Ecto neural progenitor cell (in vitro differentiated cells): ENCODE data around the gene SEMA3G.

Experiments
- DNase-seq: peaks from one replicate; pipeline ENCODE4 v3.0.0-alpha.2; 2018; ENCODE audit warnings: low spot score

SEMA3G gene

DNA sequence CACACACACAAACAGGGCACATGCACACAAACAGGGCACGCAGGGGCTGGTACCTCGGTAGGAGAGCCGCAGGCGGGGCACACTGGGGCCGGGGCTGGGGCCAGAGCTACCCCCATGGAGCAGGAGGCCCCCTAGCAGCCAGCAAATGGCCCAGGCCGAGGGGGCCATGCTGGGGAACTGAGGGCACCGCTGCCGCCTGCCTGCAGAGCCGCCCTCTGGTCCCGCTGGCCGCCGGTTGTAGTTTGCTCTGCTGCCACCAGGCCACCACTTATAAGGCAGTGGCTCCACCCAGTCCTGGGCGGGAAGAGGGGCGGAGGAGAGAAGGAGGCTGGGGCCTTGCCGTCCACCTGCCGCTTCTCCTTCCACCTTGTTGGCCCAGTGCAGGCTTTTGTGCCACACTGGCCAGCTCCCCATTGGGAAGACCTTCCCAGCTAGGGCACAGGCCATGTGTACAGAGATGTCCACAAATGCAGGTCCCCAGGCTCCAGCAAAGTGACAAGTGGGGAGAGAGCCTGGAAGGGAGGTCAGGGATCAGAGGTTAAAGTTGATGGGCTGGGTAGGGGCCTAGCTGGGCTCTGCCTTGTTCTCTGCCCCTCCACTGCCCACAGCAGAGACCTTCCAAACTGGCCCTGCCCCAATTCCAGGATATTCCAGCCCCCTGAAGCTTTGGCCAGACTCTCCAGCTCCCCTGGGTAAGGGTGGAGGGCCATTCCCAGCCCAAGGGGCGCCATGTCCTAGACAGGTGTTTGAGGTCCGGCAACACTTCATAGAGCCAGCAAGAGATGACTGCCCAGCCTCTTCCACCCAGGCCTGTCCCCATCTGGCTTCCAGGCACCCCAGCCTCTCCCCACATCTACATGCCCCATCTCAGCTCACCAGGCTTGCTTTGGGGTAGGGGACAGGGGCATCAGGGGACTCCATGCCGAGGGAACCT lies at the start of gene SEMA3G:
Gene SEMA3G (minus strand): TSS at position 244 of the 934 bp plus-strand sequence. CDS start 76 bp downstream, at position 168.
- peak; percentile 87 for DNase-seq

DNA sequence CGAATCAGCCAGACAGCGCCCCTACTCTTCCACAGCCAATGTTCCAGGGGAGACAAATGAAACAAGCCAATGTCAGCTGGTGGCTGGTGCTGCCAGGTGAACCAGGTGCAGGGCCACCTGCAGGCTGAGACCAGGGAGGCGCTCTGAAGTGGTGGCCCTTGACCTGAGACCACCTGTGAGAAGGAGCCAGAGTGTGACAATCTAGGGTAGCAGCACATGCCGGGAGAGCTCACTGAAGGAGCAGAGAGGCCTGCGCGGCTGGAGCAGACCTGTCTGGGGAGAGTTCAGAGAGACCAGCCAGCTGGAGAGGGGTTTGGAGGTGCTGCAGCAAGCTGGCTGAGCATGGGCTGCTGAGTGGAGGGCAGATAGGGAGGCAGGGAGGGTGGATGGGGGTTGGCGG lies 49.5 kb upstream of the SEMA3G start:
- no peak for DNase-seq

DNA sequence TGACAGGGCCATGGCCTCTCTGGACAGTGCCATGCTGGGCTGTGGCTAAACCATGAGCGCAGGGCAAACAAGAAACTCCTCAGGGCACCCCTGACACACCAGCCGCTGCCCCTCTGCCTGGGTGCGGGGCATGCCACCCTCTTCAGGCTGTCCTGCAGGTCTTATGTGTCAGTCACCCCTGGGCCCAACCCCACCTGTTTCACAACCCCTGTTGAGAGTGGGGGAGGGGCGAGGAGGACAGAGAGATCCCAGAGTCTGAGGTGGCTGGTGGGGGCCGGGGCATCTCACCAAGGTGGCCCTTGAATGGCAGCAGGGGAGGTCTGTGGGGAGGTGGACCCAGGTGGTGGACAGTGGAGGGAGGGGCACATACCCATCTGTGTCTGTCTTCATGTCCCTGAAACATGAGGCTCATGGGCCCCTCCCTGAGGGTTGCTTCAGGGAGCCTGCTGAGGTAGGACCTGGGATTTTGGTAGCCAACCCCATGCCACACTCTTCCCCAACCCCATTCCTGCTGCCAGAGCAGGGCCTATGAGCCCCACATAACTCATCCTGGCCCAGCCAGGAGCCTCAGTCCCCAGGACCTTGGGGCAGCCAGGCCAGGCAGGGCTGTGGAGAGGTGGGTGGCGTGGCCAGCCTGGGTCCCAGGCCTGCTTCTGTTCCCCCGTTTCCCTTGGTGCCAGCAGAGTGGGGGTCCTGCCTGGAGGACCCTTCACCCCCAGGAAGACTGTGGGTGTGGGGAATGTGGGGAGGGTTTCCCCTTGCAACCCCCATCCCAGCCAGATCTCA lies 48.5 kb upstream of the SEMA3G start:
- no peak for DNase-seq

DNA sequence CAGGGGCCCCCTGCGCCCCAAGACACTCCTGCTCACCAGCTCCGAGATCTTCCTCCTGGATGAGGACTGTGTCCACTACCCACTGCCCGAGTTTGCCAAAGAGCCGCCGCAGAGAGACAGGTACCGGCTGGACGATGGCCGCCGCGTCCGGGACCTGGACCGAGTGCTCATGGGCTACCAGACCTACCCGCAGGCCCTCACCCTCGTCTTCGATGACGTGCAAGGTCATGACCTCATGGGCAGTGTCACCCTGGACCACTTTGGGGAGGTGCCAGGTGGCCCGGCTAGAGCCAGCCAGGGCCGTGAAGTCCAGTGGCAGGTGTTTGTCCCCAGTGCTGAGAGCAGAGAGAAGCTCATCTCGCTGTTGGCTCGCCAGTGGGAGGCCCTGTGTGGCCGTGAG lies 47.2 kb upstream of the SEMA3G start:
- DNase-seq, result no peak

DNA sequence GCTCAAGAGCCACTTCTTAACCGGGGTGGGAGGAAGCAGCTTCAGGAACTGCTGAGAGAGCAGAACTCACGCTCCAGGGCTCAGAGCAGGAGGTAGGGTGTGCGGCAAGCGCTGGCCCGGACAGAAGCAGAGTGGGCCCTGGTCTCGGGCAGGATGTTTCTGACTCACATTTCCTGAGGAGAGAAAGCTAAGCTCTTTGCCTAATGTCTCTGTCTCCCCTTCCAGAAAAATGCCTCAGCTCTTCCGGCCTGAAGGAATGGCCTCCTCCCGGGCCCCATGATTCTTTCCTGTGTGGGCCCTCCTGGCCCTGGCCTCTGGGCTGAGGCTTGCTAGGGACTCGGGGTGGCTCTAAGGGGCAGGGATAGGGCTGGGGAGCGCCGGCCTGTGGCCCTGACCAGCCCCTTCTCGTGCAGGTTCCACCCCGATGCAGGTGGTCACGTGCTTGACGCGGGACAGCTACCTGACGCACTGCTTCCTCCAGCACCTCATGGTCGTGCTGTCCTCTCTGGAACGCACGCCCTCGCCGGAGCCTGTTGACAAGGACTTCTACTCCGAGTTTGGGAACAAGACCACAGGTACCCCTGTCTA lies 46.1 kb upstream of the SEMA3G start:
- no peak for DNase-seq

DNA sequence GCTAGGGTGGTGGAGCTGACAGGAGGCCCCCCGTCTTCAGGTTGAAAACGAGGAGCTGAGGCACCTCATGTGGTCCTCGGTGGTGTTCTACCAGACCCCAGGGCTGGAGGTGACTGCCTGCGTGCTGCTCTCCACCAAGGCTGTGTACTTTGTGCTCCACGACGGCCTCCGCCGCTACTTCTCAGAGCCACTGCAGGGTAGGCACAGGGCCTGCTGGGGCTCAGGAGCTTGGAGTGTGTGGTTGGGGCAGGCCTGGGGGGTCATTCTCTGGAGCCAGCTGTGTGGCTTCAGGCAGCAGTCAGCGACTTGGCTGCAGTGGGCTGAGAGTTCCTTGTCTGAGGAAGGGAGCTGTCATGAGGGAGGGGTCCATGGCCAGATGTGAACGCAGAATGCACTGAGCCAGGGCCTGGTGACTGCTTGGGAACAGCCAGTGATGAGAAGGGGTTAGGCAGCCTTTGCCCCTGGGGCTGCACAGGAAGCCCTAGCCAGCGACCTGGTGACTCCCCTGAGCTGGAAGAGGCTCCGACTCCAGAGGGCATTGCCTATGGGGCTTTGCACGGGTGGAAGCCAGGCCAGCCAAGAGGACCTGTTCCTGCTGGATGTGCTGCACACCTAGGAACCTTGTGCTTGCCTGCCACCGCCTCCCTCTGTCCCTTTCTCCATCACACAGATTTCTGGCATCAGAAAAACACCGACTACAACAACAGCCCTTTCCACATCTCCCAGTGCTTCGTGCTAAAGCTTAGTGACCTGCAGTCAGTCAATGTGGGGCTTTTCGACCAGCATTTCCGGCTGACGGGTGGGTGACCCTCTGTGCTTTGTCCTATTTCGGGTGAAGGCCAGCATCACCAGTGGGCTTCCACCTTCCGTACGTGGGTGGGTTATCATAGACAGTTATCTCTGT lies 45.4 kb upstream of the SEMA3G start:
- DNase-seq, result no peak

DNA sequence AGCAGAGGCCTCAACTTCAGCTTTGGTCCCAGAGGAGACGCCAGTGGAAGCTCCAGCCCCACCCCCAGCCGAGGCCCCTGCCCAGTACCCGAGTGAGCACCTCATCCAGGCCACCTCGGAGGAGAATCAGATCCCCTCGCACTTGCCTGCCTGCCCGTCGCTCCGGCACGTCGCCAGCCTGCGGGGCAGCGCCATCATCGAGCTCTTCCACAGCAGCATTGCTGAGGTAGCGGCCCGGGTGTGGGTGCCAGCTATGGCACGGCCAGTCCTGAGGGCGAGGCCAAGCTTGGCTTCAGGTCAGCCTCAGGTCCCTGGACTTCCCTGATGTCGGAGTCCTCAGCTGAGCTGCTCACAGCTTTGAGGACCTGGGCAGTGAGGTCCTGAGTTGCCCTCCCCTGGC lies 44.5 kb upstream of the SEMA3G start:
- DNase-seq, result no peak

DNA sequence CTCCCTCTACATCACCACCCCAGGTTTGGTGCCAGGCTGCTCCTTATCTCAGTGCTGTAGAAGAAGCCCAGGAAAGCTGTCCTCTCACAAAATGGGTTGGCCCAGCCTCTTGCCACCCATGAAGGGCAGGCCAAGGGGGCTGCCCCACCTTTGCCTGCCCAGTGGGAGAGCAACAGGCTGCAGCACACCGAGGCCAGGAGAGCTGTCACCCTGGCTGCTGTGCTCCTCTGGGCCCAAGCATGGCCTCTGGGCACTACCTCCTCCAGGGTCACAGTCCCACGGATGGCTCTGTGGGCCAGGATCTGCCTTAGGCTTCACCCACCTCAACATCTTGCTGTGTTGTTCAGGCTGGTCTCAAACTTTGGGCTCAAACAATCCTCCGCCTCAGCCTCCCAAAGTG lies 43.8 kb upstream of the SEMA3G start:
- no peak for DNase-seq

DNA sequence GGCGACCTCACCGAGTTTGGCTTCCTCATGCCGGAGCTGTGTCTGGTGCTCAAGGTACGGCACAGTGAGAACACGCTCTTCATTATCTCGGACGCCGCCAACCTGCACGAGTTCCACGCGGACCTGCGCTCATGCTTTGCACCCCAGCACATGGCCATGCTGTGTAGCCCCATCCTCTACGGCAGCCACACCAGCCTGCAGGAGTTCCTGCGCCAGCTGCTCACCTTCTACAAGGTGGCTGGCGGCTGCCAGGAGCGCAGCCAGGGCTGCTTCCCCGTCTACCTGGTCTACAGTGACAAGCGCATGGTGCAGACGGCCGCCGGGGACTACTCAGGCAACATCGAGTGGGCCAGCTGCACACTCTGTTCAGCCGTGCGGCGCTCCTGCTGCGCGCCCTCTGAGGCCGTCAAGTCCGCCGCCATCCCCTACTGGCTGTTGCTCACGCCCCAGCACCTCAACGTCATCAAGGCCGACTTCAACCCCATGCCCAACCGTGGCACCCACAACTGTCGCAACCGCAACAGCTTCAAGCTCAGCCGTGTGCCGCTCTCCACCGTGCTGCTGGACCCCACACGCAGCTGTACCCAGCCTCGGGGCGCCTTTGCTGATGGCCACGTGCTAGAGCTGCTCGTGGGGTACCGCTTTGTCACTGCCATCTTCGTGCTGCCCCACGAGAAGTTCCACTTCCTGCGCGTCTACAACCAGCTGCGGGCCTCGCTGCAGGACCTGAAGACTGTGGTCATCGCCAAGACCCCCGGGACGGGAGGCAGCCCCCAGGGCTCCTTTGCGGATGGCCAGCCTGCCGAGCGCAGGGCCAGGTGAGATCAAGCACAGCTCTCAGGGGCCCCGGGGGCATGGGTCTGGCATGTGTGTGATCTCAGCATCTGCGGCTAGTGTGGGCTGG lies 43.1 kb upstream of the SEMA3G start:
- DNase-seq, result no peak

DNA sequence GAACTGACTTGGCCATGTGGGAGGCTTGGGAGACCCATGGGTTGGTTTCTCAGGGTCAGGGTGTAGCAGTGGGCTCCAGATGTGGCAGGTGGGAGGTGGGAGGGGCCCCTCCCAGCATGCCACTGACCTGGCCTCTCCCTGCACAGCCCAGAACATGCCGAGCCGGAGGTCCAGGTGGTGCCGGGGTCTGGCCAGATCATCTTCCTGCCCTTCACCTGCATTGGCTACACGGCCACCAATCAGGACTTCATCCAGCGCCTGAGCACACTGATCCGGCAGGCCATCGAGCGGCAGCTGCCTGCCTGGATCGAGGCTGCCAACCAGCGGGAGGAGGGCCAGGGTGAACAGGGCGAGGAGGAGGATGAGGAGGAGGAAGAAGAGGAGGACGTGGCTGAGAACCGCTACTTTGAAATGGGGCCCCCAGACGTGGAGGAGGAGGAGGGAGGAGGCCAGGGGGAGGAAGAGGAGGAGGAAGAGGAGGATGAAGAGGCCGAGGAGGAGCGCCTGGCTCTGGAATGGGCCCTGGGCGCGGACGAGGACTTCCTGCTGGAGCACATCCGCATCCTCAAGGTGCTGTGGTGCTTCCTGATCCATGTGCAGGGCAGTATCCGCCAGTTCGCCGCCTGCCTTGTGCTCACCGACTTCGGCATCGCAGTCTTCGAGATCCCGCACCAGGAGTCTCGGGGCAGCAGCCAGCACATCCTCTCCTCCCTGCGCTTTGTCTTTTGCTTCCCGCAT lies 42.3 kb upstream of the SEMA3G start:
- DNase-seq, result no peak

DNA sequence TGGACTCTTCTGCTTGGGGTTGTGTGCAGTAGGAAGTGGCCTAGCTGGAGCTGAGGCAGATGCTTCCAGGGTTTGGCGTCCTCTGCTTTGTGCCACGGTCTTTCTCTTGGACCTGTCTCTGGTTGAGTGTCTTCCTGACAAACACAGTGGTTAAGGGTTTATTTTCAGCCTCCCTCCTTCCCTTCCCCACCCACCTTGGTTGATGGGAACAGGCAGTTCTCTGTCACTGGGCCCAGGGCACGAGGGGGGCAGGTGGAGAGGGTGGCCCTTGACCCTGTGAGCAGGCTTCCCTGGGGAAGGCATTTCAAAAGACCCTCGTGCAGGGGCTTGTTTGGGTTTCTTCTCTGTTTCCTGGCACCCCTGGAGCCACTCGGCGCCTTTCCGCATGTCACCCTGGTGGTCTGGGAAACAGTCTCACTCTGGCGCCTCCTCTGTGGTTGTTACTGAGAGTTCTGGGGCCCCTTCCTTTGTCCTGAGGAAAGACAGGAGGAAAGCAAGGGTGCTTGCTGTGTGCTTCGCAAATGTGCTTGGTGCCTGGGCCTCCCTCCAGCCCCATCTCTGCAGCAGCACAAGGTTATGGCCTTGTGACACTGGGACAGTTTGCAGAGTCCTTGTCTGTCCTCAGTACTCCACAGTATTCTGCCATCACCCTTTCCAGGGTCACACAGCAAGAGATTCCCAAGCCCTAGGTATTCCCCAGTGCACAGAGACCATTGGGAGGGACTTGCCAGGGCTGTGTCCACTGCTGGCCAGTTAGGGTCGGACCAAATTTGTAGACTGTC lies 40.0 kb upstream of the SEMA3G start:
- DNase-seq, result no peak

DNA sequence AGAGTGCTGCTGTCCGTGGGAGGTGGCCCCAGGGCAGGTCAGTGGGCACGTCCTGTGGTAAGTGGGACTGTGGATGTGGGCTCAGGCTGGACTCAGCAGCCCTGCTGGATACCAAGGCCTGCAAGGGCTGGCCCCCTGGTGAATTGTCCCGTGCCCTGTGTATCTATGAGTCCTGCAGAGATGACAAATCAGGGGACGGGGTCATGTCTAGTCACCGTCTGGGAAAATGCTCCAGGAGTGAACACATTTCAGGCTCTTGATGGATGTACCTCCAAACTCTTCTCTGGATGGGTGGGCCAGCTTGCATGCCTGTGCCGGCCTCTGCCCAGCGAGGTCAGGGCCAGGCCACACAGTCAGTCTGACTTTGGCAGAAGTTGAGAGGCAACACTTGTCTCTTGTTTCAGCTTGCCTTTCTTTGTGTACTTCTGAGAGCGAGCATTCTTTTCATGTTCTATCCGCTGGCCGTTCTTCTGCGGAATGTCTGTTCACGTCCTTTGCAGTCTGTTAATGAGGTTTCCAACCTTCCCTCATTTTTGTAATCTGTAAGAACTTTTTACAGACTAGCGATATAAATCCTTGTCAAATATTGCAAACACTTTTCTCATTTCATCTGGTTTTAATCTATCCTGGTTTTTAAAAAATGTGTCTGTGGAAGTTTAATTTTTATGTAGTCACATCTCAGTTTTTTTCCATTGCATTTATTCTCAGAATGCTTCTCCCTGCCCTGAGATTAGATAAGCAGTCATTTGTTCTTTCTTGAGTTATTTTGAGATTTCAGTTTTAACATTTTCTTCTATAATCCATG lies 38.9 kb upstream of the SEMA3G start:
- no peak for DNase-seq

DNA sequence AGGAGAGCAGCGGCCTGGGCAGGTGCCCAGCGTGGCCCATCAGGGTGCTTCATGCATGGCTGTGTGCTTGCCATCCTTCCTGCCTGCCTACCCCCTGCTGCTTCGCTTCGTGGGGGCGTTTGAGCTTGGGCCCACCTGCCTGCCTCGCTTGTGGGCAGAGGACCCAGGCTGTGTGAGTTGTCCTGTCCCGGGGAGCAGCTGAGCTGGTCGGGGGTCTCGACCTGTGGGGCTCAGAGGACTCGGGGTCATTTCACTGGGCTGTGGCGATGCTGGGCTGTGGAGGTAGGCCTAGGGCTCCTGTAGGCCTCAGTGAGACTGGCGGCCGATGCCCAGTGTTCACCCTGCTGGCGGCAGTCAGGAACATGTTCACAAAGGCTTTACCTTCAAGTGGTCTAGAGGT lies 38.2 kb upstream of the SEMA3G start:
- DNase-seq, result no peak

DNA sequence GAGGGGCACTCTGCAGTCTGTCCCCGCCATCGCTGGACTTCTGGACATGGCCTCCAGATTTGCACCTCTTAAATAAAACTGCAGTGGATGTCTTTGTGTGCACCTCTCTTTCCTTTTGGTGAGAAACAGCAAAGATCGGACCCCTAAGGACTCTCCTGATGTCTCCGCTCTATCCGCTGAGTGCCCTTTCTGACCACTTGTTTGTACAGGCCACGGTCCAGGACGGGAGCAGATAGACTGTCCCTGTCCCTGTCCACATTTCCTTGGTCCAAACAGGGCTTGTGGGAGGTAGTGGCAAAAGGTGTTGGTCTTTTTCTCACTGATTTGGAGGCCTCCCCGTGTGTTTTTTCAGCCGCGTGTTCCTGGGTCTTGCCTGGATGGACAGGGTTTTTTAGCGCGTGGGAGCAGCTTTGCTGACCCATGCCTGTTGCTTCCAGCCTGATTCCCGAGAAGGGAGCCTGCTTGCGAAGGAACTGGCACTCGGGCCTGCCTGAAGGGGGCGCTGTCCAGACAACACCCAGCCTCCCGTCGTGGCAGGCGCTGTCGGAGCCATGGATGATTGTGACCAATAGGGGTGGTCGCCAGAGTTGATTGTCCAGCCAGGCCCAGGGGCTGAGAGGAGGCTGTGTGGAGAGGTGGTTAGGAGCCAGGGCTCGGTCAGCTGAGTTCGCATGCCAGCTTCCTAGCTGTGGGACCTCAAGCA lies 37.1 kb upstream of the SEMA3G start:
- DNase-seq, result peak; percentile 81

DNA sequence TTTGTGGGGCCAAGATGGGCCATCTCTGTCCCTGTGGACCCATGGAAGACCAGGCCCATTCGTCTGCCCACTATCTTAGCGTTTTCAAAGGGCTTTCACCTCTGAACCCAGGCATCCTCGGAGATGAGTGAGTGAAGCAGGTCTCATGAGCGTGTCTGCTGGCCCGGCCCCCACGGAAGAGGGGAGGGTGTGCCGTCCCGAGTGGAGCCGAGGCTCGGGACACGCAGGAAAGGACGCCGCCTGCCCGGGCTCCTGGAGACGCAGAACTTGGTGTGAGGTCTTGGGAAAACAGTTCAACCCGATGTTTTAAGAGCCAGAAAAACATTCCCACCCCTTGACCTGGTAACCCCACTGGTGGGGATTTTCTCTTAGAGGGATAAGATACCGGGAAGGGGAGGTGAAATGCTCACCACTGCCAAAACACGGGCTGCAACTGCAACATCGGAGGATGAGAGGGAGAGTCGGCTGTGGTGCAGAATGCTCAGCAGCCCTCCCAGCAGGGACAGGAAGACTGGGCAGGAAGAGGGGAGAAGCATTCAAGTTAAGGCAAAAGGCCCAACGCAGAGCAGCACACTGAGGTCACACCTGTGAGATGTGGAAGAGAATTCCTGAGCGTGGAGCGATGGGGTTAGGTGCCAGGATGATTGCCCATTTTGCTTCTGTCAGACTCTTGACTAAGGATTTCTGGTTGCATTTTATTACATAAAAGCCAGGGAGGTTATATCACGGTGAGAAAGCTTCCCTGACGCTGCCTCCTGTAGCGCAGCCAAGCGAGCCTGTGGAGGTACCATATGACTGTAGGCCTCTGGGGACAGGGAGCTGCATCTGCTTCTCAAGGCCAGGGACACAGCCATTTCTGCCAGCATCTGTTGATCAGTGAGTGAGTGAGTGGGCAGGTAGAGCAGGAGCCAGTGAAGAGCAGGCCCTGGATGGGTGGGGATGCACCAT lies 36.1 kb upstream of the SEMA3G start:
- DNase-seq, result no peak

DNA sequence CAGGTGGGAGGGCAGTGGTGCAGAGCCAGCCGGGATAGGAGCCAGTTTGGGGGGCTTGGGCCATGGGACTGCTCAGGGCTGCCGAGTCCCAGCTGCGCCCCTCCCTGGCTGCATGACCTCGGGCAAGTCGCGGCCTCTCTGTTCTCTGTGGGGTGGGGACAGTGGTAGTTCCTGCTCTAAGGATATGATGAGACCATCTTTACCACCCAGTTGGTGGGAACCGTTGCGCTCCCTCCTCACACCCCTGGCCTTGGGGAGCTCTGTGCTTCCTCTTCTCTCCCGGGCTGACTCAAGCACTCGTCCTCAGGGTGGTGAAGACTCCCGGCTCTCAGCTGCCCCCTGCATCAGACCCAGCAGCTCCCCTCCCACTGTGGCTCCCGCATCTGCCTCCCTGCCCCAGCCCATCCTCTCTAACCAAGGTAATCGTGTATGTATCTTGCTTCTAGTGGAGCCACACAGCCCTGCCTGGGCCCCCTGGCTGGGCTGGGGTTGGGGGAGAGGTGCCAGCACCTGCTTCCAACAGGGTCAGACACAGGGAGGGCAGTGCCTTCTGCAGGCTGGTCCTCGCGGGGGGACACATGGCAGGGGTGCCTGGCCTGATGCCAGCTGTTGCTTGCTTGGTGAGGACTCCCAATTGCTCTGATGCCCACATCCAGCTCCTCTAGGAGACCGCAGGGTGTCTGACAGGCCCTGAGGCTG lies 35.1 kb upstream of the SEMA3G start:
- DNase-seq, result no peak
